ENCODE measurements around the gene PEX16.

PEX16 gene

DNA sequence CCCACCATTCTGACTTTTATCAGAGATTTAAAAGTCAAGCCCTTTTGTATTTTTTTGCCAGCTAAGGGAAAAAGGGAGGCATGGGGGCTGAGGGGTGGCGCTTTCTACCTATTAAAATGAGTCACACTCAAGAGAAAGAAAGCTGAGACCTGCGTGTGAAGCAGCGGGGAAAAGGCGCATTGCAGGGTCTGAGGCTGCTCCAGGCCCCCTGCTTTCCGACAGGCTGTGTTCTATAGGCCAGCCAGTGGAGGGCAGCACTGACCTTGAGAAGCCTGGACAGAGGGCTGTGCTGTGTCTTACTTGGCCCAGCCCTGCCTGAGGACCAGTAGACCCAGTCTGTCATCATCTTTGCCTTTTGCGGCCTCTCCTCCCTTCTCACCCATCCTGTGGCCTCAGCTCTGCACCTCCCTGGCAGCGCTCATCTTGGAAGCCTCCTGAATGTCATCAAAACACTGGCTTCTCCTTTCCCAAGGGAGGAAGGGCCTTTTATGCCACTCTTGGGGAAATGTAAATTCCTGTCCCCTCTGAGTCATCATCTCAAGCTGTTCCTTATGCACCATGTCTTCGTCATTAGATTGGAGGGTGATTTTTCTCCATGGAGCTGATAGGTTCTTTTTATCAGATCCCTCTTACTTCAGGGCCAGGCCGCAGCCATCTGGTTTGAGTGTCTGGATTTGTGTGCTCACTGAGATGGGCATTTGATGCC is 44.9 kb downstream of the PEX16 start:
- TF ChIP-seq, protein P1, sequence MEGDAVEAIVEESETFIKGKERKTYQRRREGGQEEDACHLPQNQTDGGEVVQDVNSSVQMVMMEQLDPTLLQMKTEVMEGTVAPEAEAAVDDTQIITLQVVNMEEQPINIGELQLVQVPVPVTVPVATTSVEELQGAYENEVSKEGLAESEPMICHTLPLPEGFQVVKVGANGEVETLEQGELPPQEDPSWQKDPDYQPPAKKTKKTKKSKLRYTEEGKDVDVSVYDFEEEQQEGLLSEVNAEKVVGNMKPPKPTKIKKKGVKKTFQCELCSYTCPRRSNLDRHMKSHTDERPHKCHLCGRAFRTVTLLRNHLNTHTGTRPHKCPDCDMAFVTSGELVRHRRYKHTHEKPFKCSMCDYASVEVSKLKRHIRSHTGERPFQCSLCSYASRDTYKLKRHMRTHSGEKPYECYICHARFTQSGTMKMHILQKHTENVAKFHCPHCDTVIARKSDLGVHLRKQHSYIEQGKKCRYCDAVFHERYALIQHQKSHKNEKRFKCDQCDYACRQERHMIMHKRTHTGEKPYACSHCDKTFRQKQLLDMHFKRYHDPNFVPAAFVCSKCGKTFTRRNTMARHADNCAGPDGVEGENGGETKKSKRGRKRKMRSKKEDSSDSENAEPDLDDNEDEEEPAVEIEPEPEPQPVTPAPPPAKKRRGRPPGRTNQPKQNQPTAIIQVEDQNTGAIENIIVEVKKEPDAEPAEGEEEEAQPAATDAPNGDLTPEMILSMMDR (conservative IDR thresholded peaks at IDR 0.05; ENCODE audit: low read length), result peak; percentile 86
- DNase-seq (ENCODE audit: low read depth), result peak; percentile 90
- no peak overlapping the region for H3K4me3 ChIP-seq (ENCODE audit: low read length)

GRCh38 chr11:45871638-45872037 is 46.0 kb downstream of the PEX16 start:
- H3K4me3 ChIP-seq (ENCODE audit: low read length), result no peak overlapping the region
- no peak for DNase-seq (ENCODE audit: low read depth)
- TF ChIP-seq, protein P1 (conservative IDR thresholded peaks at IDR 0.05; ENCODE audit: low read length), result no peak

DNA sequence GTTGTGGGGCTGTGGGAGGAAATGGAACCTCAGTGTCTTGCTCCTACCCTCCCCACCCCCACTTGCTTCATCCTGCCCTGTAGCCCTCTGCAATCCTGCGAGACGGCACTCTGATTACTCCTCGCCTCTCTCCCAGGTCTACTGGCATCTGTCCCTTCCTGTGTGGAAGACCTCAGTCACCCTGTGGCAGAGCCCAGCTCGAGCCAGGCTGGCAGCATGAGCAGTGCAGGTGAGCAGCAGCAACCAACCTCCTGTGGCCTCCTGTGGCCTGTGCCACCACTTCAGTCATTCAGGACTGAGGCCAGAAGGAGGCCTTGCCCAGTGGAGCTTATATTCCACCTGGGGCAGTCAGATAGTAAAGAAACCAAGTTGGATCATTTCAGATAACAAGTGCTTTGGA is 47.0 kb downstream of the PEX16 start:
- TF ChIP-seq, protein P1 (conservative IDR thresholded peaks at IDR 0.05; ENCODE audit: low read length), result no peak
- no peak overlapping the region for H3K4me3 ChIP-seq (ENCODE audit: low read length)
- DNase-seq (ENCODE audit: low read depth), result no peak

DNA sequence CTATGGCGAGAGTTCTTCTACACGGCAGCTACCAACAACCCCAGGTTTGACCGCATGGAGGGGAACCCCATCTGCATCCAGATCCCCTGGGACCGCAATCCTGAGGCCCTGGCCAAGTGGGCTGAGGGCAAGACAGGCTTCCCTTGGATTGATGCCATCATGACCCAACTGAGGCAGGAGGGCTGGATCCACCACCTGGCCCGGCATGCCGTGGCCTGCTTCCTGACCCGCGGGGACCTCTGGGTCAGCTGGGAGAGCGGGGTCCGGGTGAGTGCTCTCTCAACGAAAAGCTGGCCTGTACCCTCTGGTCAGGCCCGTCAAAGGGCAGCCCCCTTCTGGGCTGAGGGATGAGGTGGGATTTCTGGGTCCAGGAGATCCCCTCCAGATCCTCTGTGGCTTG is 48.1 kb downstream of the PEX16 start:
- TF ChIP-seq, protein P1 (conservative IDR thresholded peaks at IDR 0.05; ENCODE audit: low read length), result no peak
- DNase-seq (ENCODE audit: low read depth), result no peak
- no peak overlapping the region for H3K4me3 ChIP-seq (ENCODE audit: low read length)

GRCh38 chr11:45864041-45864440 is 53.6 kb downstream of the PEX16 start:
- TF ChIP-seq, protein P1 (conservative IDR thresholded peaks at IDR 0.05; ENCODE audit: low read length), result no peak
- DNase-seq (ENCODE audit: low read depth), result no peak
- H3K4me3 ChIP-seq (ENCODE audit: low read length), result no peak overlapping the region

GRCh38 chr11:45860764-45861510 is 56.7 kb downstream of the PEX16 start:
- TF ChIP-seq, protein P1 (conservative IDR thresholded peaks at IDR 0.05; ENCODE audit: low read length), result no peak
- DNase-seq (ENCODE audit: low read depth), result no peak

DNA sequence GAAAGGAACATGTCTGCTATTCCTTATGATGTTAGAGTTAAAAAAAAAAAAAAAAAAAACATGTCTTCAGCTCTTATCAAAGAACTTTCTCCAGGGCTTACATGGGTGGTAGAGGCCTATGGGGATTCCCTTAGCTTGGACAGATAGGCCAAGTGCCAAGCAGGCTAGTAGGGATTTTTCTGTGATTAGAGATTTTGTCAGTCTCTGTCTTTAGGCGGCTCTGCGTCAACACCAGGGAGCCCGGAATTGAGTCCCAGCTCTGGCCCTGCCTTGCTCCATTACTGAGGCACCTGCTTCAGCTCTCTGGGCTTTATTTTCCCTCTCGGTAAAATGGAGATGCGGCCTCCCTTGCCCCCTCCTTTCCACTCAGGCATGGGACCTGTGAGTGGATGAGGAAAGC is 57.3 kb downstream of the PEX16 start:
- TF ChIP-seq, protein P1 (conservative IDR thresholded peaks at IDR 0.05; ENCODE audit: low read length), result no peak
- no peak for DNase-seq (ENCODE audit: low read depth)
- no peak overlapping the region for H3K4me3 ChIP-seq (ENCODE audit: low read length)

More at GRCh38 chr11:45860764-45861510, 56.7 kb downstream of the PEX16 start:
- no peak overlapping the region for H3K4me3 ChIP-seq (ENCODE audit: low read length)

Measured in AG10803 (cell line).